DMS153 treated with DMSO at 0.1 percent for 48 hours (cell line): ENCODE measurements around the gene DENND1A.

Experiments used
- DNase-seq: peaks from one replicate; lab custom pipeline; 2025; ENCODE audit not compliant: unreplicated experiment; lab: John Stamatoyannopoulos, UW

The DENND1A gene

DNA sequence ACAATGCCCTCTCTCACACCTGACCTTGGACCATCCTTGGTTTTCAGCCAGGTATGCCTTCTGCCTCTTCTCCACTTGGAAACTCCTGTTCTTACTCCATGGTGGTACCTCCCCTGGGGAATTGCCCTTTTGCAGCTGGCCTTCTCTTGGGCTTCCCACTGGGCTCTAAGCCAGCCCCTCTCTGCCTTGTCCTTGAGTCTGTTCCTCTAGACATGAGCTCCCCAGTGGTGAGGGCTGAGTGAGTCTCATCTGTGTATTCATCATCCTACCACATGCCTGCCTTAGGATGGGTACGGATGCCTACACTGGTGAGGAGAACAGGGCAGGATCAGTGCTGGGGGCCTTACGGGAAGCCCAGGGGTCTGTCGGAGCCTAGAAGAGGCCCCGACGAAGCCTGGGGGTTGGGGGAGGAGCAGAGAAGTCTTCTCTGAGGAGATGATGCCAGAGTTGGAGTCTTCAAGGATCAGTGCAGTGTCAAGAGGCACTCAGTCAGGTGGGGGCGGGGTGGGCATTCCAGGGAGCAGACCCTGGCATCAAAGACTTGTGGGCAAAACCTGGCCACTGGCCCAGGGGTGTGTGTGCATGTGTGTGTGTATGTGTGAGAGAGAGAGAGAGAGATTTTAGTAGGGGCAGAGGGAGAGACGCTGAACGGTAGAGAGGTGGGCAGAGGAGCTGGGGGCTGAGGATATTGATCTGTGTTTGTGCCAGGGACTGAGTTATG is 579.2 kb downstream of the DENND1A start:
- DNase-seq, result no peak

GRCh38 chr9:123349691-123350480 is 580.0 kb downstream of the DENND1A start:
- peak; percentile 56 for DNase-seq

DNA sequence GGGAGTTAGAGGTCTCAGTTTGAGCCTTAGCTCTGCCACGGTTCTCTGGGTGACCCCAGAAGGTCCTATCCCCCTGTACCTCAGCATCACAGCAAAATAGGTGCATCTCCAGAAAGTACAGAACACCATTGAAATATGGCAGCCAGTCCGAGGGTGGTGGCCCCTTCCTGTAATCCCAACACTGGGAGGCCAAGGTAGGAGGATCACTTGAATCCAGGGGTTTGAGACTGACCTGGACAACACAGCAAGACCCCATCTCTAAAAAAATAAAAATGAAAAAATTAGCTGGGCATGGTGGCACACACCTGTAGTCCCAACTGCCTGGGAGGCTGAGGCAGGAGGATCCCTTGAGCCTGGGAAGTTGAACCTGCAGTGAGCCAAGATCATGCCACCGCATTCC is 580.9 kb downstream of the DENND1A start:
- DNase-seq, result no peak

- no peak for DNase-seq
These were observed 581.5 kb downstream of the DENND1A start for GRCh38 chr9:123348317-123348992.

DNA sequence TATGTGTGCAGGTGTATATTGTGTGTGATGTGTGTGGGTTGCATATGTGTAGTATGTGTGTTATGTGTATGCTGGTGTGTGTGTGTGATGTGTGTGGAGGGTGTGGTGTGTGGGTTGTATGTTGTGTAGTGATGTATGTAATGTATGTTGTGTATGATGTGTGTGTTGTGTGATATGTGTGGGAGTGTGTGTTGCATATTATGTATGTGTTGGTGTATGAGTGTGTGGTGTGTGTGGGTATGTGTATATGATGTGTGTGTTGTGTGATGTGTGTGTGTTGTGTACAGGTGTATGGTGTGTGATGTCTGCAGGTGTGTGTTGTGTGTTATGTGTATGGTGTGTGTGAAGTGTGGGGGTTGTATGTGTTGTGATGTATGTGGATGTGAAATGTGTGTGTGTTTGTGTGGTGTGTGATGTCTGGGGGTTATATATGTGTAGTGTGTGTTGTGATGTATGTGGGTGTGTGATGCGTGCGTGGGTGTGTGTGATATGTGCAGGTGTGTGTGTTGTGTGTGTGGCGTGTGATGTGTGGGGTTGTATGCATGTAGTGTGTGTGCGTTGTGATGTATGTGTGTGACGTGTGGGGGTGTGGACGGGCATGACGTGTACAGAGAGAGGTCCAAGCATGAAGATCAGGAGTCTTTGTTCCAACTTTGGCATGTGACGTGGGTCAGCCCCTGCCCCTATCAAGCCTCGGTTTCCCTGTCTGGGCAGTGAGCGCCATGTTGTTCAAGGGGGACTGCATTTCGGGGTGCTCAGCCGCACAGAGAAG is 582.5 kb downstream of the DENND1A start:
- no peak for DNase-seq

- no peak for DNase-seq
These were observed 583.1 kb downstream of the DENND1A start for GRCh38 chr9:123346826-123347225.

DNA sequence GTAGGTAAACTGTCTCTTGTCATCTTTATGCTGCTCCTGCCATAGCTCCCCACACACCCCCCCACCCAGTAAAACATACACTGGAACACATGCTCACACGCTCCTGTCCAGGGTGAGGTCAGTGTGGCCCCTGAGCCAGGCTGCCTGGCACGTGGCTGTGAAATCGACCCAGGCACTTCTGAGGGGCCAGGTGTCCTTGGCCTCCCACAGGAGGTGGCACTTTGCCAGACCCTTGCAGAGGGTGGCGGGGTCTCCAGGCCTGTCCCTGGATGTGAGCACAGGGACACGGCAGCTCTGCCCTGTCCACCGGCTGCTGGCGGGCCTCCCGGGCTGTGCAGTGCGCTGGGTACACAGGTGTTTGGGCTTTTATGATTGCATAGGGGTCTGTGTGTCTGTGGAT is 583.9 kb downstream of the DENND1A start:
- no peak for DNase-seq

- DNase-seq, result no peak
These were observed 584.4 kb downstream of the DENND1A start for GRCh38 chr9:123345567-123345955.

- no peak for DNase-seq
These were observed 585.6 kb downstream of the DENND1A start for GRCh38 chr9:123344192-123344949.

DNA sequence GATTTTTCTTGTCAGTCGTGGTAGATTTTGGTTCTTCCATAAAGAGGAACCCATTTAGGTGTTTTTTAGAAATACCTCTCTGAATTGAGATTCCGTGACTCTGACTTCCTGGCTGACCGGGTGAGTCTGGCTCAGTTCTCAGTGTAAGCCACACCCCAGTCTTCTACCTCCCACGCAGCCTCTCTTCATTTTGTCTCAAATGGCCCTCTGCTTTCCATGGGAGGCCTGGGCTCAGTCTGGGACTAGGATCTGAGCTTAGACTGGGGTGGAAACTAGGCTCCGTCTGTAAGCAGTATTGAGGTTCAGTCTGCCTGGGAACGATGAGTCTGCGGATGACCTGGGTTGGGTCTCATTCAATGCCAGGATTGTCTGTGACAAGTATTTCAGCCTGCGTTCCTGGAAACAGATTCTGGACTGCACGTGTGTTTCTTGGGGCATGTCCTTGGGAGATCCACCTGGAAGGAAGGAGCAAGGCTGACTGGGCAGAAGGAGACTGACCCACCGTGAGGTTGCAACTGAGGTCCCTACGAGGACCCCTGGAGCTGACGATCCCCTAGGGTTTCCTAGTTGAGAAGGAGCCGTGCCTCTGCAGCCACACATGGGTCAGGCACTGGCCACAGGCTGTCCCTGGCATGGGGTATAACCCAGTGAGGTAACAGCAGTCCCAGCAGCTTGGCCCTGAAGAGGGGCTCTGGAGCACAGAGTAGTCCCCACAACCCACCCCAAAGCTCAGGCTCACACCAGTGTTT is 586.3 kb downstream of the DENND1A start:
- no peak for DNase-seq

GRCh38 chr9:123342247-123342646 is 587.7 kb downstream of the DENND1A start:
- no peak for DNase-seq

GRCh38 chr9:123341816-123342215 is 588.1 kb downstream of the DENND1A start:
- no peak for DNase-seq

DNA sequence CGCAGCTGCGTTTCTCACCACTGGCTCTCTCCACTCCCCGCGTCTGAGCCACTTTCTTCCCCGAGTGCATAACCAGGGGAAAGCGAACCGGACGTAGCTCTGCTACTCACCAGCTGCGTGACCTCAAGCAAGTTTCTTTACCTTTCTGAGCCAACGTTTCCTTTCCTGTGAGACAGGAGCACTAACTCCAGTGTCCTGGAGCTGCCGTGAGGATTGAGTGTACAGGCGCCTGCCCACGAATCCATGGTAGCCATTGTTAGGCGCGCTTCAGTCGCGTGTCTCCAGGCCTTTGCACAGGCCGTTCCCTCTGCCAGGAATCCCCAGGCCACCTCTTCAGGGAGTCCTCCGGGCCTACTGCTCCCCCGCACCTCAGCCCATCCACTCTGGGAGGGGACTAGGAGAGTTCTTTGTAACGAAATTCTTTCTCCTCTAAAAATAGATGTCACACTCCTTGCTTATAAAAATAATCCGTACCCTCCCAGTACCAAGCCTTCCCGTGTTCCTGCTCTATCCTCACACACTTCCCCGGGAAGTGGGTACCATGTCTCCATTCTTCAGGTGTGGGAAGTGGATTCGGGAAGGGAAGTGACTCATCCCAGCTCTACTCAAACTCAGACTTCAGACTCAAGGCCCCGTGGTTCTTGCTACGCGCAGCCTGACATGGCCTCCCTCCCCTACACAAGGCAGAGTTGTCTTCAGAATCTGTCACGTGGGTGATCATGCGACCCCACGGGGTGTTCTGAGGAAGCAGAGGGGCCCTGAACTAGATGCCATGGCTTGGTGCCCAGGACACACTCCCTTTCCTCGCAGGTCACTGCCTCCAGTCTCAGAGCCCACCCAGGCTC is 590.0 kb downstream of the DENND1A start:
- no peak for DNase-seq

- no peak for DNase-seq
These were observed 590.9 kb downstream of the DENND1A start for GRCh38 chr9:123338710-123339665.

DNA sequence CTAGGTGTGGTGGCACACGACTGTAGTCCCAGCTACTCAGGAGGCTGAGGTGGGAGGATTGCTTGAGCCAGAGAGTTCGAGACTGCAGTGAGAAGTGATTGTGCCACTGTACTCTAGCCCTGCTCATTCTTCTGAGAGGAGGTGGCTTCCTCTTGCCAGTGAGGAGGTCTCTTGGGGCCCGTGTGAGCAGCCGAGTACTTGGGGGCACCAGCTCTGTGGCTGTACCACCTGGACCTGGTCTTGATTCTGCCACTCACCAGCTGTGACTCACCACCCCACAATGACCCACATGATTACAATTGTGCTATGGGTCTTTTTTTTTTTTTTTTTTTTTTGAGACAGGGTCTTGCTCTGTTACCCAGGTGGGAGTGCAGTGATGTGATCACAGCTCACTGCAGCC is 592.0 kb downstream of the DENND1A start:
- DNase-seq, result no peak

DNA sequence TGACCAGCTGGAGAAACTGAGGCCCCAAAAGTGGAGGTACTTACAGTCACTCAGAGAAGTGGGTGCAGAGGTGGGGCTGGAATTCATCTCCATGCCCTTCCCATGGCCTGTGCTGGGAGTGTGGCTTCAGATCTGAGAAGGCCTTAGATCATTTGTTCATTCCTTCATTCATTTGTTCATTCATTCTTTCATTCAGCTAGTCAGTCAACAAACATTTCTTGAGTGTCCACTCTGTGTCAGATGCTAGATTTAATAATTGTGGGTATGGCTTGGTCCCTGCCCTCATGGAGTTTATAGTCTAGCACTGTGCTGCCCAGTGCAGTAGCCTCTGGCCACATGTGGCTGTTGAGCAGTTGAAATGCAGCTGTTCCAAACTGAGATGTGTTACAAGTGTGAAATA is 593.0 kb downstream of the DENND1A start:
- DNase-seq, result no peak

DNA sequence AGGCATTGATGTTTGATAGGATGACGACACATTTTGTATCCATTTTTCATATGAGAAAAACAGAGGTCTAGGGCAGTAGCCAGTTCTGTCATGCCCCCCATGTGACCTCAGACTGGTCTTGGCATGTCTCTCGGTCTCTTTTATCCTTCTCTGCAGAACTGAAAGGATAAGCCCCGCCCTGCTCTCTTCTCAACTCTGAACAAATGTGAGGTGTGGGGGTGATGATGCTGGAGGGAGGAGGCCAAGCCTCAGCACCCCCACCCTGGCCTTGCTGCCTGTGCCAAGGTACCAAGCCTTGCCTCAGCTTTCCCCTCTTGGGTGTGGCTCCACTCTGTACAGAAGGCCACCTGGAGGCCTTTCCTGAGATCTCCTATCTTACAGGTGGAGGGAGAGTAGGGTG is 593.5 kb downstream of the DENND1A start:
- no peak for DNase-seq

GRCh38 chr9:123335986-123336329 is 594.0 kb downstream of the DENND1A start:
- DNase-seq, result no peak
